ENCODE measurements around the gene WBP4. TPM values are rescaled to one million over a fixed set of nuclear protein-coding genes. Genes with fewer than 3 reads are reported as not detected.

Gene WBP4
- total and polyA plus RNA-seq, 9 of the 15 experiments (the other 6 are each of a cell fraction or from before 2014, with no cell fraction given), result 5.5 to 12.2 (median 7.9) TPM

DNA sequence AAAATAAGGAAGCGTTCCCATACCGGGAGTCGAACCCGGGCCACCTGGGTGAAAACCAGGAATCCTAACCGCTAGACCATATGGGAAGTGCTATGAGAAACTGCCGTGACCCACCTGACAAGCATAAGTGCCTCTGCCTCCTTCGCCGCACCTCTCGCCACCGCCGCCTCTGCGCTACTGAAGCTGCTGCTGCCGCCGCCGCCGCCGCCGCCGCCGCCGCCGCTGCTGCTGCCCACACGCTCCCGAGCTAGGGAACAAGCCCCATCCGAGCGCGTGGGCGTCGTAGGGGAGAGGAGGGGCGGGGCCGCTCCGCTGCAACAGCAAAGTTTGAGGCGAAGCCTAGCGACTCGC is 610 bp upstream of the WBP4 start (continued):
- TF ChIP-seq KAT2B (IDR thresholded peaks at IDR 0.05; ENCODE audit: low read depth, low read length) (no peak), HDAC6 (IDR thresholded peaks at IDR 0.05; ENCODE audit: low read depth, low read length) (no peak), ZNF766 (CRISPR knock-in tag; conservative IDR thresholded peaks at IDR 0.05) (0 out of 2 replicates have a peak, but pooled peaks have one; percentile 40), TCF3 (CRISPR knock-in tag; IDR thresholded peaks at IDR 0.05) (no peak), VEZF1 (CRISPR knock-in tag; IDR thresholded peaks at IDR 0.05) (no peak), NCOA2 (IDR thresholded peaks at IDR 0.05; ENCODE audit: partially characterized antibody in 2 of 2) (no peak), TEAD4 (IDR thresholded peaks at IDR 0.05; ENCODE audit: low read length) (peak; percentile 53; the same call in 1 of the 2 replicates), TEAD4 (CRISPR knock-in tag; IDR thresholded peaks at IDR 0.05; ENCODE audit: borderline replicate concordance) (no peak), EP400 (IDR thresholded peaks at IDR 0.05) (no peak), POU5F1 (IDR thresholded peaks at IDR 0.05; ENCODE audit: borderline replicate concordance, low read depth, low read length, partially characterized antibody) (no peak), MAFK (IDR thresholded peaks at IDR 0.05; ENCODE audit: low read length) (no peak), ELF4 (CRISPR knock-in tag; IDR thresholded peaks at IDR 0.05) (no peak), ZFX (CRISPR knock-in tag; IDR thresholded peaks at IDR 0.05) (no peak), KDM5B (IDR thresholded peaks at IDR 0.05; ENCODE audit: insufficient replicate concordance, low read depth, low read length) (no peak), ARID4B (CRISPR knock-in tag; IDR thresholded peaks at IDR 0.05) (no peak), NFIX (CRISPR knock-in tag; IDR thresholded peaks at IDR 0.05; ENCODE audit: low read depth) (no peak), WHSC1 (IDR thresholded peaks at IDR 0.05; ENCODE audit: low read length) (no peak), ZNF696 (CRISPR knock-in tag; conservative IDR thresholded peaks at IDR 0.05) (no peak)
- TF ChIP-seq, protein P1, sequence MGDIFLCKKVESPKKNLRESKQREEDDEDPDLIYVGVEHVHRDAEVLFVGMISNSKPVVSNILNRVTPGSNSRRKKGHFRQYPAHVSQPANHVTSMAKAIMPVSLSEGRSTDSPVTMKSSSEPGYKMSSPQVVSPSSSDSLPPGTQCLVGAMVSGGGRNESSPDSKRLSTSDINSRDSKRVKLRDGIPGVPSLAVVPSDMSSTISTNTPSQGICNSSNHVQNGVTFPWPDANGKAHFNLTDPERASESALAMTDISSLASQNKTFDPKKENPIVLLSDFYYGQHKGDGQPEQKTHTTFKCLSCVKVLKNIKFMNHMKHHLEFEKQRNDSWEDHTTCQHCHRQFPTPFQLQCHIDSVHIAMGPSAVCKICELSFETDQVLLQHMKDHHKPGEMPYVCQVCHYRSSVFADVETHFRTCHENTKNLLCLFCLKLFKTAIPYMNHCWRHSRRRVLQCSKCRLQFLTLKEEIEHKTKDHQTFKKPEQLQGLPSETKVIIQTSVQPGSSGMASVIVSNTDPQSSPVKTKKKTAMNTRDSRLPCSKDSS (IDR thresholded peaks at IDR 0.05; ENCODE audit: low read depth, partially characterized antibody), result no peak
- TF ChIP-seq, protein P2, sequence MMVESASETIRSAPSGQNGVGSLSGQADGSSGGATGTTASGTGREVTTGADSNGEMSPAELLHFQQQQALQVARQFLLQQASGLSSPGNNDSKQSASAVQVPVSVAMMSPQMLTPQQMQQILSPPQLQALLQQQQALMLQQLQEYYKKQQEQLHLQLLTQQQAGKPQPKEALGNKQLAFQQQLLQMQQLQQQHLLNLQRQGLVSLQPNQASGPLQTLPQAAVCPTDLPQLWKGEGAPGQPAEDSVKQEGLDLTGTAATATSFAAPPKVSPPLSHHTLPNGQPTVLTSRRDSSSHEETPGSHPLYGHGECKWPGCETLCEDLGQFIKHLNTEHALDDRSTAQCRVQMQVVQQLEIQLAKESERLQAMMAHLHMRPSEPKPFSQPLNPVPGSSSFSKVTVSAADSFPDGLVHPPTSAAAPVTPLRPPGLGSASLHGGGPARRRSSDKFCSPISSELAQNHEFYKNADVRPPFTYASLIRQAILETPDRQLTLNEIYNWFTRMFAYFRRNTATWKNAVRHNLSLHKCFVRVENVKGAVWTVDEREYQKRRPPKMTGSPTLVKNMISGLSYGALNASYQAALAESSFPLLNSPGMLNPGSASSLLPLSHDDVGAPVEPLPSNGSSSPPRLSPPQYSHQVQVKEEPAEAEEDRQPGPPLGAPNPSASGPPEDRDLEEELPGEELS (CRISPR knock-in tag; IDR thresholded peaks at IDR 0.05; ENCODE audit: borderline replicate concordance), result no peak

Measured in K562 (cell line).